Measurements from ENCODE around the gene TTC28. TPM values are rescaled to one million over a fixed set of nuclear protein-coding genes. Genes with fewer than 3 reads are reported as not detected.

TTC28 gene
- total and polyA plus RNA-seq, 8 donors, result 2.2 to 18.6 (median 11.5) TPM

GRCh38 chr22:27990451-27990840, 689.2 kb downstream of the TTC28 start:
- 84 to 92% methylated on average over 15 of the region's 15 CpGs for WGBS, 2 donors
- FAIRE-seq, result no peak
- H3K27me3 ChIP-seq, result no peaks in the 10 kb centered on the region
- H3K4me1 ChIP-seq, result no peaks in the 10 kb centered on the region
- no peak overlapping the region for H3K4me3 ChIP-seq
- ATAC-seq, result no peak
- H3K36me3 ChIP-seq, result peaks cover 0 to 10% (median 0%) of the 10 kb centered on the region in 3 donors
- no peak for TF ChIP-seq CTCF (IDR thresholded peaks at IDR 0.05)
- H3K9me3 ChIP-seq, result no peaks in the 10 kb centered on the region
- peak in 1 of 6 donors; percentile 54 for DNase-seq
- no peak overlapping the region for H3K27ac ChIP-seq
- intact Hi-C loops (cut with DNase I), result no loop called here

- intact Hi-C loops (cut with DNase I), result no loop called here
- ATAC-seq (no peak), DNase-seq (peak in 1 of 6 donors; percentile 36), FAIRE-seq (no peak)
- no peaks in the 10 kb centered on the region for H3K9me3 ChIP-seq
- no peaks in the 10 kb centered on the region for H3K27me3 ChIP-seq
- no peak for TF ChIP-seq CTCF (IDR thresholded peaks at IDR 0.05)
- H3K27ac ChIP-seq, result no peak overlapping the region
- no peaks in the 10 kb centered on the region for H3K4me1 ChIP-seq
- peaks cover 0 to 15% (median 0%) of the 10 kb centered on the region in 3 donors for H3K36me3 ChIP-seq
- 81 to 85% methylated on average over 15 of the region's 15 CpGs for WGBS, 2 donors
- no peak overlapping the region for H3K4me3 ChIP-seq
Observed at GRCh38 chr22:27989758-27990450, 689.7 kb downstream of the TTC28 start.

GRCh38 chr22:27988704-27989103, 690.9 kb downstream of the TTC28 start:
- WGBS, 2 donors, result 90 to 94% methylated on average over 7 of the region's 7 CpGs
- FAIRE-seq (no peak), DNase-seq (no peak), ATAC-seq (no peak)
- Histone ChIP-seq H3K4me1 (no peaks in the 10 kb centered on the region), H3K9me3 (no peaks in the 10 kb centered on the region), H3K27ac (no peak overlapping the region), H3K36me3 (peaks cover 0 to 15% (median 0%) of the 10 kb centered on the region in 3 donors), H3K27me3 (no peaks in the 10 kb centered on the region), H3K4me3 (no peak overlapping the region)
- no peak for TF ChIP-seq CTCF (IDR thresholded peaks at IDR 0.05)
- intact Hi-C loops (cut with DNase I), result no loop called here

GRCh38 chr22:27987557-27987956, 692.1 kb downstream of the TTC28 start:
- intact Hi-C loops (cut with DNase I), result no loop called here
- 81 to 82% methylated on average over 6 of the region's 6 CpGs for WGBS, 2 donors
- Histone ChIP-seq H3K4me1 (no peaks in the 10 kb centered on the region), H3K36me3 (peaks cover 0 to 26% (median 0%) of the 10 kb centered on the region in 3 donors), H3K27me3 (no peaks in the 10 kb centered on the region), H3K4me3 (no peak overlapping the region), H3K9me3 (no peaks in the 10 kb centered on the region), H3K27ac (no peak overlapping the region)
- FAIRE-seq (no peak), ATAC-seq (no peak), DNase-seq (no peak)
- no peak for TF ChIP-seq CTCF (IDR thresholded peaks at IDR 0.05)

- no peaks in the 10 kb centered on the region for H3K4me1 ChIP-seq
- FAIRE-seq (no peak), ATAC-seq (no peak), DNase-seq (no peak)
- WGBS, 2 donors, result 91 to 100% methylated on average over 5 of the region's 5 CpGs
- intact Hi-C loops (cut with DNase I), result no loop called here
- no peaks in the 10 kb centered on the region for H3K27me3 ChIP-seq
- H3K9me3 ChIP-seq, result no peaks in the 10 kb centered on the region
- no peak overlapping the region for H3K27ac ChIP-seq
- H3K36me3 ChIP-seq, result peaks cover 0 to 33% (median 0%) of the 10 kb centered on the region in 3 donors
- no peak for TF ChIP-seq CTCF (IDR thresholded peaks at IDR 0.05)
- no peak overlapping the region for H3K4me3 ChIP-seq
Observed at GRCh38 chr22:27986937-27987336, 692.7 kb downstream of the TTC28 start.
